Right ventricle myocardium superior (tissue), 1 donor: ENCODE measurements around the gene AOPEP. TPM values are rescaled to one million over a fixed set of nuclear protein-coding genes. Genes with fewer than 3 reads are reported as not detected.
A peak's percentile ranks its signal among the peaks of the same experiment; 100 is the strongest.

Experiments used
- ATAC-seq: fragments of 200-7000 bp; cut with Tn5 transposase; one replicate; pipeline ENCODE4 v1.9.1; 2020; ENCODE audit warnings: mild to moderate bottlenecking; ENCODE audit not compliant: poor library complexity
- DNase-seq: peaks from one replicate; pipeline ENCODE4 v3.0.0-alpha.2; 2020
- intact Hi-C: fragments of 100-400 bp; cut with DNase I; formaldehyde crosslinking; loops from one replicate; pipeline ENCODE4 v1.11.2; 2022
- total RNA-seq: library from RNA; stranded (reverse); fragmentation: NEBNext Ultra II Directional; extraction: Animal tissue kit (Norgen Biotek cat#: 25700); gene quantifications from one replicate; pipeline ENCODE4 v1.2.1, GENCODE V29; 2021
- donor health status: DM: no; HTN: yes; CAD: no; lungs with severe emphysema.

AOPEP gene
- total RNA-seq, 1 donor from 2014 or later, result 158 TPM

GRCh38 chr9:95088421-95089161 is 362.1 kb downstream of the AOPEP start:
- no peak for ATAC-seq
- intact Hi-C loops, result no loop called here
- no peak for DNase-seq

GRCh38 chr9:95089257-95090022 is 362.9 kb downstream of the AOPEP start:
- DNase-seq (no peak), ATAC-seq (no peak)
- intact Hi-C loops, result no loop called here

GRCh38 chr9:95090023-95090791 is 363.7 kb downstream of the AOPEP start:
- peak; percentile 77 for DNase-seq
- intact Hi-C loops, result no loop called here
- peak; percentile 64 for ATAC-seq

GRCh38 chr9:95090871-95091577 is 364.5 kb downstream of the AOPEP start:
- ATAC-seq, result peak; percentile 8
- no peak for DNase-seq

GRCh38 chr9:95091601-95092261 is 365.2 kb downstream of the AOPEP start:
- intact Hi-C loops, result no loop called here
- DNase-seq (no peak), ATAC-seq (no peak)

More at GRCh38 chr9:95090871-95091577, 364.5 kb downstream of the AOPEP start:
- intact Hi-C loops, result no loop called here

- intact Hi-C loops, result no loop called here
- no peak for DNase-seq
- ATAC-seq, result no peak
Observed at GRCh38 chr9:95092262-95093072, 366.0 kb downstream of the AOPEP start.

GRCh38 chr9:95093586-95093985 is 367.1 kb downstream of the AOPEP start:
- intact Hi-C loops, result no loop called here
- no peak for ATAC-seq
- no peak for DNase-seq

GRCh38 chr9:95094002-95094401 is 367.5 kb downstream of the AOPEP start:
- peak; percentile 13 for DNase-seq
- intact Hi-C loops, result no loop called here

GRCh38 chr9:95095641-95096355 is 369.3 kb downstream of the AOPEP start:
- ATAC-seq (no peak), DNase-seq (peak; percentile 27)
- intact Hi-C loops, result no loop called here

More at GRCh38 chr9:95094002-95094401, 367.5 kb downstream of the AOPEP start:
- ATAC-seq, result no peak

- intact Hi-C loops, result no loop called here
- ATAC-seq (no peak), DNase-seq (peak; percentile 24)
Observed at GRCh38 chr9:95096381-95096780, 369.9 kb downstream of the AOPEP start.

- ATAC-seq (no peak), DNase-seq (no peak)
- intact Hi-C loops, result no loop called here
Observed at GRCh38 chr9:95096807-95097206, 370.3 kb downstream of the AOPEP start.

GRCh38 chr9:95097279-95097678 is 370.8 kb downstream of the AOPEP start:
- no peak for DNase-seq
- intact Hi-C loops, result no loop called here
- no peak for ATAC-seq

- ATAC-seq, result no peak
- DNase-seq, result peak; percentile 26
- intact Hi-C loops, result no loop called here
Observed at GRCh38 chr9:95098391-95098921, 372.0 kb downstream of the AOPEP start.

GRCh38 chr9:95099321-95100070 is 373.0 kb downstream of the AOPEP start:
- intact Hi-C loops, result no loop called here
- peak; percentile 35 for DNase-seq
- no peak for ATAC-seq

GRCh38 chr9:95100071-95100627 is 373.6 kb downstream of the AOPEP start:
- ATAC-seq (no peak), DNase-seq (no peak)
- intact Hi-C loops, result no loop called here

GRCh38 chr9:95101326-95101725 is 374.8 kb downstream of the AOPEP start:
- ATAC-seq (no peak), DNase-seq (peak; percentile 26)
- intact Hi-C loops, result no loop called here
